ENCODE results near the gene CAB39L. TPM values are rescaled to one million over a fixed set of nuclear protein-coding genes. Genes with fewer than 3 reads are reported as not detected.

CAB39L gene
- total RNA-seq, 1 donor from 2014 or later: 8.8 TPM

DNA sequence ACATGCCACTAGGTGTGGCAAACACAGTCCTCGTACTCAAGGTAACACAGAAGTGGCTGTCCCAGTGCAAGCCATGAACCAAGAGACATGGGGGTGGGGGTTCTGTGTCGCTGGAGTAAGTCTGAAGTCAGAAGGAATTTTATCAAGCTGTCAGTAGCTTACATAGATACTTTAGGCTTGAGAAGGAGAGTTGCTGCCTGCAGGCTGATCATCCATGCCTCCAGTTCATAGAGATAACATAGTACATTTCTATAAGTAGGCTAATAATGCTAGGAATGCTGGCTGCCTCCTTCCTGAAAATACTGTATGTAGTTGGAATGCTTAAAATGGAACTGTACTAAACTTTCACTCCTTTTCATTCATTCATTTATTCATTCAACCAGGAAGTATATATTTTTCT, 70.1 kb downstream of the CAB39L start:
- TF ChIP-seq, protein P1, sequence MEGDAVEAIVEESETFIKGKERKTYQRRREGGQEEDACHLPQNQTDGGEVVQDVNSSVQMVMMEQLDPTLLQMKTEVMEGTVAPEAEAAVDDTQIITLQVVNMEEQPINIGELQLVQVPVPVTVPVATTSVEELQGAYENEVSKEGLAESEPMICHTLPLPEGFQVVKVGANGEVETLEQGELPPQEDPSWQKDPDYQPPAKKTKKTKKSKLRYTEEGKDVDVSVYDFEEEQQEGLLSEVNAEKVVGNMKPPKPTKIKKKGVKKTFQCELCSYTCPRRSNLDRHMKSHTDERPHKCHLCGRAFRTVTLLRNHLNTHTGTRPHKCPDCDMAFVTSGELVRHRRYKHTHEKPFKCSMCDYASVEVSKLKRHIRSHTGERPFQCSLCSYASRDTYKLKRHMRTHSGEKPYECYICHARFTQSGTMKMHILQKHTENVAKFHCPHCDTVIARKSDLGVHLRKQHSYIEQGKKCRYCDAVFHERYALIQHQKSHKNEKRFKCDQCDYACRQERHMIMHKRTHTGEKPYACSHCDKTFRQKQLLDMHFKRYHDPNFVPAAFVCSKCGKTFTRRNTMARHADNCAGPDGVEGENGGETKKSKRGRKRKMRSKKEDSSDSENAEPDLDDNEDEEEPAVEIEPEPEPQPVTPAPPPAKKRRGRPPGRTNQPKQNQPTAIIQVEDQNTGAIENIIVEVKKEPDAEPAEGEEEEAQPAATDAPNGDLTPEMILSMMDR (IDR thresholded peaks at IDR 0.05; ENCODE audit: unreplicated experiment): no peak
- H3K4me3 Mint-ChIP-seq (ENCODE audit: low read depth): no peak overlapping the region
- H3K4me1 Mint-ChIP-seq (ENCODE audit: low read depth): no peaks in the 10 kb centered on the region
- no peak for DNase-seq (ENCODE audit: low spot score, unreplicated experiment)
- H3K36me3 Mint-ChIP-seq (ENCODE audit: insufficient read depth): peaks cover 1% of the 10 kb centered on the region
- no peaks in the 10 kb centered on the region for H3K27me3 Mint-ChIP-seq
- no peaks in the 10 kb centered on the region for H3K9me3 Mint-ChIP-seq (ENCODE audit: low read depth)
- no peak overlapping the region for H3K27ac Mint-ChIP-seq

DNA sequence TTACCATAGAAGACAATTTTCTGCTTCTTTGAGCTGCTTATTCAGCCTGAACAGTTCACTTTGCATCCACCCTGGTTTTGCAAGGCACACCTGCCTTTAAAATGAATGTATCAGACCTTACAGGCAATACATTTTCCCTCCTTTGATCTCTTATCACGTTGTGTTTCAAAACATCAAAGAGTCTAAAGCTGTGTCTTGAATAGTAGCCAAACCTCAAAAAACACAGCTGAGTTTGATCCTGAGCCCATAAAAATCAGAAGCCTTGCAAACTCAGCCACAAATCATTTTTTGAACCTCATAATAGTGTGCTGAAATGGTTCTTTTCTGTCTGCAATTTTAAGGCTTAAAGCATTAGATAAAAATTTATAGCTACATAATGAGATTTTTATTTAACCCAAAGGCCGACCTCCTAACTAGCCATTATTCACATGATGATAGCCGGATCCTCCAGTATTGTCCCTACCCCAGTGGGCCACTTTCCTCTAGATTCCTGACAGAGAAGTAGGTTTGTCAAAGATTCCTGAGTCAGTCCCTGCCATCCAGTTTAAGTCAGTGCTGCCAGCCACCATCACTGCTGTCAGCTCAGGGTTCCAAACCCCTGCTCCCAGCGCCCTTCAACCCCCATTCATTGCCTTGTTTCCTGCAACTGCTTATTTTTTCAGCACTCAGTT, 71.8 kb downstream of the CAB39L start:
- Mint-ChIP-seq H3K27ac (no peak overlapping the region), H3K9me3 (ENCODE audit: low read depth) (no peaks in the 10 kb centered on the region), H3K36me3 (ENCODE audit: insufficient read depth) (peaks cover 1% of the 10 kb centered on the region), H3K4me1 (ENCODE audit: low read depth) (peaks cover 5% of the 10 kb centered on the region), H3K4me3 (ENCODE audit: low read depth) (no peak overlapping the region), H3K27me3 (no peaks in the 10 kb centered on the region)
- no peak for DNase-seq (ENCODE audit: low spot score, unreplicated experiment)
- TF ChIP-seq, protein P1 (IDR thresholded peaks at IDR 0.05; ENCODE audit: unreplicated experiment): no peak

DNA sequence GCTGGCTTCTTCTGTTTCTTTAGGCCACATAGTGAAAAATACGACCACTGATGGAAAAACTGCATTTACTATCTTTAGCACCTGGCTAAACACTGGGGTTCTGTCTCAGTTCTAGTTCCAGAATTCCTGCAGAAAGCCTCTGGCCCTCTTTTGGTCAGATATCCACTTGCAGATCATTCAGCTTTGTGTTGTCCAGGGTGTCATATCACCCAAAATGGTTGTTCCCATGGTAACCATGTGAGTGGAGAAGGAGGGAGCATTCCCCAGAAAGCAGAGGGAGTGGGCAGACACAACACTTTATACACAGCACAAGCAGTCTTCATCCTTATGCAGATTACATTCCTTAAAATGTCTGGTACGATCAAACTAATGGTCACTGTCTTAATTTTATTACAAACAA, 73.5 kb downstream of the CAB39L start:
- TF ChIP-seq, protein P1 (IDR thresholded peaks at IDR 0.05; ENCODE audit: unreplicated experiment): no peak

DNA sequence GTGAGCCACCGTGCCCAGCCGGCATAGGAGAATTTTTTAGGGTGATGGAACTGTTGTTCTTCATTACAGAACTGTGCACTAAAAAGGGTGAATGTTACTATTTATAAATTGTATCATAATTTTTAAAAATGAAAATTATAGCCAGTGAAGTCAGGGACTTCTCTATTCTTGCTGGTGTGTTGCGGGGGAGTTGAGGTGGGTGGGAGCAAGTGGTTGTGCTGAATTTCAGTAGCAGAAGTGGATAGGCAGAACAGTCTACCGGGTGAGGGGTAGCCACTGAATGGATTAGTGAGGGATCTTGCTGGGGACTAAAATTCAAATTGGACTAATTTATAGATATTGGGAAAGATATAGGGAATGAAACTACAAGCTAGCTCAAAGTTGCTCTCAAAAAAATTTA, 74.0 kb downstream of the CAB39L start:
- Mint-ChIP-seq H3K27ac (no peak overlapping the region), H3K9me3 (ENCODE audit: low read depth) (no peaks in the 10 kb centered on the region), H3K4me1 (ENCODE audit: low read depth) (peaks cover 5% of the 10 kb centered on the region), H3K27me3 (no peaks in the 10 kb centered on the region), H3K4me3 (ENCODE audit: low read depth) (no peak overlapping the region), H3K36me3 (ENCODE audit: insufficient read depth) (peaks cover 2% of the 10 kb centered on the region)
- DNase-seq (ENCODE audit: low spot score, unreplicated experiment): no peak
- TF ChIP-seq, protein P1 (IDR thresholded peaks at IDR 0.05; ENCODE audit: unreplicated experiment): no peak

More for the DNA sequence above, 73.5 kb downstream of the CAB39L start:
- Mint-ChIP-seq H3K4me3 (ENCODE audit: low read depth) (no peak overlapping the region), H3K9me3 (ENCODE audit: low read depth) (no peaks in the 10 kb centered on the region), H3K27me3 (no peaks in the 10 kb centered on the region), H3K27ac (no peak overlapping the region), H3K4me1 (ENCODE audit: low read depth) (peaks cover 5% of the 10 kb centered on the region), H3K36me3 (ENCODE audit: insufficient read depth) (peaks cover 1% of the 10 kb centered on the region)
- no peak for DNase-seq (ENCODE audit: low spot score, unreplicated experiment)

DNA sequence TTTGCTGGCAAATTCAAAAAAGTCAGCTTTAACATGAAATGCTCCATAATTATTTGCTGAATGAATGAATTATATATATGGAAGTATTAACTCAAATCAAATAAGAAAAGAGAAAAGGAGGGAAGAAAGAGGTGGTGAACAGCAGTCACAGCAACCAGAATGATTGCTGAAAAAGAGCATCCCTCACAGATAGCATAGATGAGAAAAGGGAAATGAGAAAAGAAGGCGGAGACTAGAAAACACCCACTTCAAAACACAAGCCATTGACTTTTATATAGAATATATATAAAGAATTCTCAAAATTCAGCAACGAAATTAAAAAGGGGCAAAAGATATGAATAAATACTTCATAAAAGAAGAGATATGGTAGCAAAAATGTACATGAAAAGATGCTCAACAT, 75.2 kb downstream of the CAB39L start:
- TF ChIP-seq, protein P1 (IDR thresholded peaks at IDR 0.05; ENCODE audit: unreplicated experiment): no peak
- no peak for DNase-seq (ENCODE audit: low spot score, unreplicated experiment)
- H3K36me3 Mint-ChIP-seq (ENCODE audit: insufficient read depth): peaks cover 8% of the 10 kb centered on the region
- H3K4me1 Mint-ChIP-seq (ENCODE audit: low read depth): peaks cover 5% of the 10 kb centered on the region
- no peaks in the 10 kb centered on the region for H3K27me3 Mint-ChIP-seq
- peaks cover 7% of the 10 kb centered on the region for H3K9me3 Mint-ChIP-seq (ENCODE audit: low read depth)
- no peak overlapping the region for H3K27ac Mint-ChIP-seq
- no peak overlapping the region for H3K4me3 Mint-ChIP-seq (ENCODE audit: low read depth)

Measured in progenitor cell of endocrine pancreas (in vitro differentiated cells).